K562 (cell line): ENCODE data around the gene HGF. TPM values are rescaled to one million over a fixed set of nuclear protein-coding genes. Genes with fewer than 3 reads are reported as not detected.

Experiments used
- ATAC-seq: fragments of 200-7000 bp; cut with Tn5 transposase; 3 replicates; pipeline ENCODE4 v1.9.1; 2020; ENCODE audit warnings: moderate library complexity
- BruUV-seq: library from RNA; stranded (reverse); fragments of 400-500 nt; replicated peaks from 2 replicates; lab custom pipeline; 2021; lab: Mats Ljungman, UMichigan
- CTCF ChIA-PET: fragments of 300-600 bp; formaldehyde crosslinking; extraction: SDS; loops from one replicate; lab custom pipeline; 2021; ENCODE audit warnings: low intra/inter-chr PET ratio; lab: Yijun Ruan, JAX
- POLR2A ChIA-PET: fragments of 300-600, 350-650 bp; sonication (Branson Sonifier 250); formaldehyde crosslinking; extraction: SDS; loops from one replicate; lab custom pipeline; 2021; ENCODE audit warnings: antibody characterized with exemption, inconsistent platforms; lab: Yijun Ruan, JAX
- DNase-seq, 4 experiments: peaks; one replicate each; pipeline versions ENCODE4 v3.0.0 to v3.0.0-alpha.2; 2011 to 2018; ENCODE audit warnings: low spot score in 3 of 4, mixed read lengths in 3 of 4; ENCODE audit errors: extremely low read depth in 1 of 4
- FAIRE-seq: peaks from 2 replicates; lab custom pipeline; 2011; peaks lifted over from hg19 to GRCh38; lab: Jason Lieb, UNC
- H2AFZ ChIP-seq: 2 replicates; pipeline ENCODE4 v1.6.0; 2011; ENCODE audit warnings: low read depth, low read length, control low read depth, inconsistent platforms
- H3K27ac ChIP-seq: fragments of 200-600 bp; 3 replicates; pipeline ENCODE4 v1.8.0; 2011; ENCODE audit warnings: low read depth, mild to moderate bottlenecking, control low read depth, inconsistent platforms, low read length, moderate library complexity, mixed read lengths; ENCODE audit errors: extremely low read depth
- H3K27me3 ChIP-seq, 2 experiments: fragments of 300-600 bp in 1 of 2; 2 replicates in 1 of 2; 3 replicates in 1 of 2; pipeline versions ENCODE4 v1.6.0 to v1.8.0; 2011; ENCODE audit warnings: inconsistent platforms in 2 of 2, low read length in 2 of 2, mild to moderate bottlenecking in 1 of 2, mixed read lengths in 1 of 2, moderate library complexity in 1 of 2; ENCODE audit not compliant: control insufficient read depth in 2 of 2, insufficient read depth in 2 of 2
- H3K36me3 ChIP-seq: fragments of 300-600 bp; 3 replicates; pipeline ENCODE4 v1.8.0; 2011; ENCODE audit warnings: mild to moderate bottlenecking, low read length, inconsistent platforms; ENCODE audit not compliant: control insufficient read depth, insufficient read depth
- H3K4me1 ChIP-seq, 2 experiments: fragments of 200-600 bp in 1 of 2; replicated peaks in 1 of 2; 2 replicates in 1 of 2; 3 replicates in 1 of 2; pipeline versions ENCODE4 v1.5.1 to v1.8.0; 2011; ENCODE audit warnings: inconsistent platforms in 2 of 2, low read length in 2 of 2, mild to moderate bottlenecking in 1 of 2, mixed read lengths in 1 of 2, moderate library complexity in 1 of 2; ENCODE audit not compliant: control insufficient read depth in 2 of 2, insufficient read depth in 2 of 2
- H3K4me2 ChIP-seq: 2 replicates; pipeline ENCODE4 v1.6.1; 2011; ENCODE audit warnings: low read length, control low read depth, inconsistent platforms, mixed read lengths; ENCODE audit not compliant: insufficient read depth
- H3K4me3 ChIP-seq: fragments of 200-600 bp; sonication (generic), shearing (Covaris generic); 2 replicates; pipeline ENCODE4 v1.5.1; 2016; ENCODE audit warnings: control low read depth, inconsistent platforms
- H3K79me2 ChIP-seq: fragments of 200-600 bp; 3 replicates; pipeline ENCODE4 v1.8.0; 2011; ENCODE audit warnings: low read length, inconsistent platforms; ENCODE audit not compliant: control insufficient read depth, insufficient read depth
- H3K9ac ChIP-seq, 2 experiments: 2 replicates each; pipeline versions ENCODE4 v1.6.0 to v1.6.1; 2011; ENCODE audit warnings: low read depth in 2 of 2, low read length in 2 of 2, control low read depth in 1 of 2, inconsistent platforms in 1 of 2, mild to moderate bottlenecking in 1 of 2, mixed read lengths in 1 of 2; ENCODE audit not compliant: insufficient read depth in 1 of 2
- H3K9me1 ChIP-seq: one replicate; pipeline ENCODE4 v1.6.0; 2011; ENCODE audit warnings: inconsistent platforms, mild to moderate bottlenecking, low read length, moderate library complexity; ENCODE audit not compliant: control insufficient read depth, insufficient read depth
- H3K9me3 ChIP-seq: replicated peaks from 2 replicates; pipeline ENCODE4 v1.5.1; 2011; ENCODE audit warnings: low read depth, low read length, inconsistent platforms; ENCODE audit not compliant: control insufficient read depth, insufficient read depth
- H4K20me1 ChIP-seq: replicated peaks from 2 replicates; pipeline ENCODE4 v1.6.1; 2011; ENCODE audit warnings: low read length, inconsistent platforms, mixed read lengths; ENCODE audit not compliant: control insufficient read depth, insufficient read depth
- E2F3 ChIP-seq: fragments of 250-450 bp; sonication (Bioruptor Pico); IDR thresholded peaks from 2 replicates; pipeline ENCODE4 v1.4.0; 2020; ENCODE audit warnings: mild to moderate bottlenecking
- E4F1 ChIP-seq: fragments of 250-450 bp; sonication (Bioruptor Pico); IDR thresholded peaks from 2 replicates; pipeline ENCODE4 v1.5.0; 2021; ENCODE audit warnings: mild to moderate bottlenecking, borderline replicate concordance
- FIP1L1 ChIP-seq: fragments of 200-400 bp; formaldehyde crosslinking; IDR thresholded peaks from 2 replicates; pipeline ENCODE4 v1.6.1; 2018; ENCODE audit warnings: mild to moderate bottlenecking, low read depth, low read length; ENCODE audit not compliant: poor library complexity, severe bottlenecking
- NFE2L1 ChIP-seq: fragments of 450-650 bp; IDR thresholded peaks from 2 replicates; pipeline ENCODE4 v1.6.1; 2016; ENCODE audit warnings: missing genetic modification characterization, low read depth, mild to moderate bottlenecking, missing compliant biosample characterization, moderate library complexity, borderline replicate concordance
- PHTF2 ChIP-seq: fragments of 250-450 bp; sonication (Bioruptor Pico); IDR thresholded peaks from 2 replicates; pipeline ENCODE4 v1.5.0; 2021; ENCODE audit warnings: mild to moderate bottlenecking
- PML ChIP-seq: IDR thresholded peaks from 2 replicates; pipeline ENCODE4 v1.6.1; 2012; ENCODE audit warnings: low read length, inconsistent platforms
- PTRF ChIP-seq: fragments of 450-650 bp; IDR thresholded peaks from 2 replicates; pipeline ENCODE4 v1.6.1; 2016; ENCODE audit warnings: mild to moderate bottlenecking, missing genetic modification characterization, missing compliant biosample characterization
- ZBED1 ChIP-seq: IDR thresholded peaks from 2 replicates; pipeline ENCODE4 v1.6.1; 2014
- ZFPM2 ChIP-seq: fragments of 250-450 bp; sonication (Bioruptor Pico); IDR thresholded peaks from 2 replicates; pipeline ENCODE4 v1.5.1; 2022; ENCODE audit warnings: mild to moderate bottlenecking
- ZNF175 ChIP-seq: fragments of 200-800 bp; sonication (Bioruptor generic); IDR thresholded peaks from 2 replicates; pipeline ENCODE4 v1.6.1; 2016; ENCODE audit warnings: low read depth, mild to moderate bottlenecking, missing genetic modification characterization, missing compliant biosample characterization
- ZNF253 ChIP-seq: fragments of 250-450 bp; sonication (Bioruptor Pico); conservative IDR thresholded peaks from 2 replicates; pipeline ENCODE4 v1.6.1; 2021; ENCODE audit warnings: mild to moderate bottlenecking
- ZNF551 ChIP-seq: fragments of 250-450 bp; sonication (Bioruptor Pico); IDR thresholded peaks from 2 replicates; pipeline ENCODE4 v1.5.0; 2021; ENCODE audit warnings: mild to moderate bottlenecking, moderate library complexity
- ZNF583 ChIP-seq: fragments of 250-450 bp; sonication (Bioruptor Pico); IDR thresholded peaks from 2 replicates; pipeline ENCODE4 v1.4.0; 2020
- ZNF77 ChIP-seq: fragments of 250-450 bp; sonication (Bioruptor Pico); IDR thresholded peaks from 2 replicates; pipeline ENCODE4 v1.5.0; 2020
- WGBS: fragments of 100-300 bp; shearing (Covaris generic); methylation state at CpG from one replicate; pipeline ENCODE4 v1.1.6; 2016; ENCODE audit warnings: low coverage, mixed read lengths; ENCODE audit not compliant: insufficient coverage; ENCODE audit errors: missing lambda C conversion rate; 5-methylcytosine and 5-hydroxymethylcytosine counted together
- in situ Hi-C: fragments of 300-500 bp; cut with MboI; formaldehyde crosslinking; loops from 4 replicates; pipeline ENCODE4 v1.15.0; 2018; ENCODE audit warnings: inconsistent platforms, mixed read lengths
- intact Hi-C: fragments of 100-400 bp; cut with micrococcal nuclease; formaldehyde crosslinking; loops from 2 replicates; pipeline ENCODE4 v1.14.2; 2022
- polyA plus RNA-seq, 8 experiments: library from polyadenylated mRNA; depleted of rRNA in 4 of 8; stranded (reverse) in 5 of 8; unstranded in 3 of 8; fragments of >200 nt; fragmentation: Nextera tagmentation in 2 of 8; fragmentation: Illumina TruSeq in 1 of 8; extraction: Ambion mirVana in 2 of 8; extraction: Trizol in 1 of 8; gene quantifications; 2 replicates each; pipeline versions ENCODE4 v1.2.1 to v1.2.3, GENCODE V29; 2011 to 2014; ENCODE audit warnings: inconsistent platforms in 1 of 8, missing spikeins in 1 of 8
- total RNA-seq, 7 experiments: library from RNA; depleted of rRNA in 6 of 7; stranded (reverse); fragments of >200 nt in 6 of 7; fragmentation: Illumina TruSeq in 2 of 7; extraction: Trizol in 2 of 7; gene quantifications; 2 replicates each; pipeline versions ENCODE4 v1.2.1 to v1.2.3, GENCODE V29; 2011 to 2021; ENCODE audit warnings: low replicate concordance in 1 of 7

Gene HGF
- total and polyA plus RNA-seq, 9 of the 15 experiments (the other 6 are each of a cell fraction or from before 2014, with no cell fraction given): 0.02 TPM; not detected in 8

DNA sequence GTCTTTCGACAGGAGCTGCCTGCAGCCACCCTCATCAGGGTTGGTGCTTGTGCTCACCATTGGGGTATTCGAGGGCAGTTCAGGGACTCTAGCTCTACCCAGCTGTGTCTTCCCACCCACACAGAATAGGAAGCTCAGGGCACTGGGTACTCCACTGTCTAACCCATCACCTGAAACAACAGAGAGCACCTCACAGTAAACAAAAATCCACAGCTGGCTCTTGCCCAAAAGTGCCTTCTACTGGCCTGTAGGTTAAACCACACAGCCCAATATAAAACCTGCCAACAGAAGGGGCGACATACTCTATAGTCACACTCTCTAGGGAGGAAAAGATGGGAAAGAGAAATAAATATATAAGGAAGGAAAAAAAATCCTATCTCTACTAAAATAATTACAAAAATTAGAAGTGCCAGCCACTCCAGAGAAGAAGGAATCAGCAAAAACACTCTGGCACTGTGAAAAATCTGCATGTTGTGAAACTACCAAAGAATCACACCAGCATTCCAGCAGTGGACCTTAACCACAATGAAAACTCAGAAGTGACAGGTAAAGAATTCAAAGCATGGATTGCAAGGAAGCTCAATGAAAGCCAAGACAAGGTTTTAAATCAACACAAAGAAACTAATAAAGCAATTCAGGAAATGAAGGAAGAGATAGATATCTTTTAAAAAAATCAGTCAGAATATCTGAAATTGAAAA lies 110.0 kb downstream of the HGF start:
- TF ChIP-seq ZNF175 (CRISPR knock-in tag) (no peak), ZNF77 (CRISPR knock-in tag) (no peak), ZFPM2 (CRISPR knock-in tag) (no peak), PTRF (tag) (no peak), ZNF253 (CRISPR knock-in tag) (no peak), FIP1L1 (no peak), ZBED1 (no peak), E2F3 (CRISPR knock-in tag) (no peak), ZNF583 (CRISPR knock-in tag) (no peak), PML (no peak), NFE2L1 (tag) (no peak), E4F1 (CRISPR knock-in tag) (no peak), PHTF2 (CRISPR knock-in tag) (no peak), ZNF551 (no peak)
- ATAC-seq (no peak), FAIRE-seq (no peak), DNase-seq (no peak)
- Histone ChIP-seq H3K36me3 (no peaks in the 10 kb centered on the region), H2AFZ (no peak overlapping the region), H3K9me1 (no peaks in the 10 kb centered on the region), H3K79me2 (no peaks in the 10 kb centered on the region), H3K4me1 (no peaks in the 10 kb centered on the region), H3K27ac (no peak overlapping the region), H3K9me3 (no peaks in the 10 kb centered on the region; the same call in 1 of the 2 replicates), H3K27me3 (no peaks in the 10 kb centered on the region), H3K9ac (no peak overlapping the region), H3K4me3 (no peak overlapping the region), H4K20me1 (no peaks in the 10 kb centered on the region), H3K4me2 (no peak overlapping the region)
- CTCF ChIA-PET: no interaction called here
- POLR2A ChIA-PET: no interaction called here
- 0% methylated on average over 3 of the region's 3 CpGs for WGBS
- BruUV-seq: no TSS peak
- in situ Hi-C loops: no loop called here
- intact Hi-C loops: no loop called here
